Karpas-422 (cell line): Measurements from ENCODE around the gene PPIA. TPM values are rescaled to one million over a fixed set of nuclear protein-coding genes. Genes with fewer than 3 reads are reported as not detected.

Experiments used
- DNase-seq: peaks from one replicate; pipeline ENCODE4 v3.0.0-alpha.2; 2015
- H2AFZ ChIP-seq: fragments of 200-600 bp; sonication (generic); 2 replicates; pipeline ENCODE4 v1.6.1; 2014; ENCODE audit warnings: antibody characterized with exemption, low read length, mixed read lengths
- H3K27ac ChIP-seq: fragments of 200-600 bp; sonication (generic); 2 replicates; pipeline ENCODE4 v1.5.1; 2014; ENCODE audit warnings: mild to moderate bottlenecking, low read length, moderate library complexity
- H3K27me3 ChIP-seq: fragments of 200-600 bp; sonication (generic); 2 replicates; pipeline ENCODE4 v1.6.1; 2014; ENCODE audit warnings: low read length, mixed read lengths
- H3K36me3 ChIP-seq: fragments of 200-600 bp; sonication (generic); 2 replicates; pipeline ENCODE4 v1.6.1; 2014; ENCODE audit warnings: low read length, mixed read lengths; ENCODE audit not compliant: insufficient read depth
- H3K4me1 ChIP-seq: fragments of 200-600 bp; sonication (generic); 2 replicates; pipeline ENCODE4 v1.6.1; 2014; ENCODE audit warnings: mild to moderate bottlenecking, low read length, mixed read lengths
- H3K4me2 ChIP-seq: fragments of 200-600 bp; sonication (generic); 2 replicates; pipeline ENCODE4 v1.6.1; 2014; ENCODE audit warnings: low read length, low read depth, mild to moderate bottlenecking; ENCODE audit not compliant: poor library complexity, severe bottlenecking
- H3K4me3 ChIP-seq: fragments of 200-600 bp; sonication (generic); 2 replicates; pipeline ENCODE4 v1.5.1; 2014; ENCODE audit warnings: mild to moderate bottlenecking, antibody characterized with exemption, low read length, mixed read lengths
- H3K79me2 ChIP-seq: fragments of 200-600 bp; sonication (generic); 2 replicates; pipeline ENCODE4 v1.6.1; 2014; ENCODE audit warnings: mild to moderate bottlenecking, low read length, mixed read lengths
- H3K9ac ChIP-seq: fragments of 200-600 bp; sonication (generic); 2 replicates; pipeline ENCODE4 v1.6.0; 2014; ENCODE audit warnings: low read length
- H3K9me2 ChIP-seq: fragments of 200-600 bp; sonication (generic), shearing (Covaris generic); replicated peaks from 2 replicates; pipeline ENCODE4 v1.6.0; 2014; ENCODE audit warnings: mild to moderate bottlenecking, low read length, moderate library complexity; ENCODE audit not compliant: insufficient read depth
- H3K9me3 ChIP-seq: fragments of 300-700, 200-600 bp; sonication (generic); 2 replicates; pipeline ENCODE4 v1.6.1; 2014; ENCODE audit warnings: low read length, mixed read lengths
- H4K20me1 ChIP-seq: fragments of 200-600 bp; sonication (generic); 2 replicates; pipeline ENCODE4 v1.6.1; 2014; ENCODE audit warnings: mild to moderate bottlenecking, antibody characterized with exemption, low read length, low read depth; ENCODE audit not compliant: insufficient read depth
- total RNA-seq: library from RNA; depleted of rRNA; stranded (reverse); fragments of >200 nt; shearing (Covaris generic); gene quantifications from 2 replicates; pipeline ENCODE4 v1.2.3, GENCODE V29; 2014; ENCODE audit warnings: low replicate concordance

Gene PPIA
- total RNA-seq, 1 experiment from 2014 or later = 3,564 TPM

DNA sequence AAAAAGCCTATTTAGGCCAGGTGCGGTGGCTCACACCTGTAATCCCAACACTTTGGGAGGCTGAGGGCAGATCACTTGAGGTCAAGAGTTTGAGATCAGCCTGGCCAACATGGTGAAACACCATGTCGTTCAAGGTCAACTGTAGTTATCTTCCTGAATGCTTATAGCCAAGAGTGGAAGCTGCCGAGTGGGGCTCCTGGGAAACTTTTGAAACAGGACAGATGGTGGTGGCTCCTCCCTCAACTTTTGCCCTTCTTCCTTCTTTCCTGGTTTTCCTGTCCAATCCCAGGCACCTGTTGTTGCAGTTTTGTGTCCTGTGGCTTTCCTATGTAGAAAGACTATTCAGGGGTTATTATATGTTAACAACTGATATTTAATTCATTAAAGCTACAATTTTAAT lies 8.7 kb upstream of the PPIA start:
- Histone ChIP-seq H3K4me1 (no peaks in the 10 kb centered on the region), H2AFZ (no peak overlapping the region), H3K27ac (no peak overlapping the region), H3K4me2 (no peak overlapping the region), H3K4me3 (no peak overlapping the region), H3K9me2 (no peaks in the 10 kb centered on the region), H3K27me3 (no peaks in the 10 kb centered on the region), H4K20me1 (no peaks in the 10 kb centered on the region), H3K9ac (no peak overlapping the region), H3K36me3 (no peaks in the 10 kb centered on the region), H3K9me3 (peaks cover 4% of the 10 kb centered on the region; the same call in 1 of the 2 replicates), H3K79me2 (no peaks in the 10 kb centered on the region)
- no peak for DNase-seq

DNA sequence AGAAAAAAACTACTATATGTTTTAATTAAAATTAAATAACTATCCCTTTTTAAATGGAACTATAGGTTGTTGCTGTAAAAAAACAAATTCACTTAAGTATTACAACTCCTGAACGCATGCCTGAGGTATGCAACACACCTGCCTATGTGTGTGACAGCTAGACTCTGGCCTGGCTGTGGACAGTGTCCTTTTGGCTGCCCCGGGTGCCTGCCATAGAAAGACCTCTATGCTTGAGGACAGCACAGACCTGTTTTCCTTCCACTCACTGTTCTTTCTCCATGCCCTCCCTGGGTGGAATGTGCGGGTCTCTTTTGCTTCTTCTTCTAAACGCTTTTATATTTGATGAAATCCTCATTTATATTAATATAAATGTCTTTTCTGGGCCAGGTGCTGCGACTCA lies 6.5 kb upstream of the PPIA start:
- H3K27me3 ChIP-seq = no peaks in the 10 kb centered on the region
- no peaks in the 10 kb centered on the region for H3K9me3 ChIP-seq
- no peaks in the 10 kb centered on the region for H4K20me1 ChIP-seq
- no peak overlapping the region for H3K27ac ChIP-seq
- no peak overlapping the region for H3K4me3 ChIP-seq
- no peaks in the 10 kb centered on the region for H3K9me2 ChIP-seq
- no peak overlapping the region for H2AFZ ChIP-seq
- H3K9ac ChIP-seq = no peak overlapping the region
- H3K4me2 ChIP-seq = no peak overlapping the region
- 0 out of 2 replicates have a peak, but pooled peaks cover 3% of the 10 kb centered on the region for H3K79me2 ChIP-seq
- DNase-seq = no peak
- H3K4me1 ChIP-seq = no peaks in the 10 kb centered on the region
- H3K36me3 ChIP-seq = no peaks in the 10 kb centered on the region

DNA sequence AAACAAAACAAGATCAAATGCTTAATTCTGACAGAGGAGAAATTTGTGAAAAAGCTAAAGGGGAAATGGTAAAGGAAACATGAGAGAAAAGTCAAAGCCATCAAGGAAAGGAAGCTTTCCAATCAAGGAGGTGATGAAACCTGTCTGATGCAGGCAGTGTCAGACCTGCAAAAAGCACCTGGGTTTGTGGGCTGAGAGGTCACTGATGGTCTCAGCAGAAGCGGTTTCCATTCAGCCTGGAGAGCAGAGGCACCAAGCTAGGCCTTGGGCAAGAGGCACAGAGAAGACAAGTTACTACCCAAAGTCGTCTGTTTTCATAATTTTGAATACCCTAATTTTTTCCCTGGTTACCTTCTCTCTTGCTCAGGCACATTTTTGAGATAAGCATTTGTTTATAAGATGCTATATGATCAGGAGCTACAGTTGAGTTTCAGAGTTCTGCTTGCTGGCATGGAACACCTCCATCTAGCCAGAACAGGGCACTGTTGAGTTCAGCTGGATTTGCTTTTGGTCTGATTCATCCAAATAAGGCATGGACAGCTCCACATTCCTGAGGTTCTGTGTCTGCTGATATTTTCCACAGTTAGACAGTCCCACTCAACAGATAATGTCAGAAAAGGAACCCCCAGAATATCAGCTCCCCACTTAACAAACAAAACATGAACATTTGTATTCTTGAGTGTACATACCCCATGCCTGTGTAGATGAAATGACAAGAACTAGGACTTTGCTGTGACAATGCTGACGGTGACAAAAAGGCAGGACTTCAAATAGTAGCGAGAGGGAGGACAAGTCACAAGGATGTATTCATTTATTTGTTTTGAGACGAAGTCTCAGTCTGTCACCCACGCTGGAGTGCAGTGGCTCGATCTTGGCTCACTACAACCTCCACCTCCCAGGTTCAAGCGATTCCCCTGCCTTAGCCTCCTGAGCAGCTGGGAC lies 4.9 kb upstream of the PPIA start:
- no peak overlapping the region for H3K4me3 ChIP-seq
- H2AFZ ChIP-seq = no peak overlapping the region
- H3K27me3 ChIP-seq = no peaks in the 10 kb centered on the region
- H3K79me2 ChIP-seq = peaks cover 14% of the 10 kb centered on the region
- H3K9ac ChIP-seq = no peak overlapping the region
- H3K4me1 ChIP-seq = peaks cover 6% of the 10 kb centered on the region
- no peak overlapping the region for H3K4me2 ChIP-seq
- no peaks in the 10 kb centered on the region for H3K9me2 ChIP-seq
- no peaks in the 10 kb centered on the region for H4K20me1 ChIP-seq
- no peaks in the 10 kb centered on the region for H3K9me3 ChIP-seq
- DNase-seq = no peak
- H3K27ac ChIP-seq = no peak overlapping the region
- H3K36me3 ChIP-seq = no peaks in the 10 kb centered on the region

DNA sequence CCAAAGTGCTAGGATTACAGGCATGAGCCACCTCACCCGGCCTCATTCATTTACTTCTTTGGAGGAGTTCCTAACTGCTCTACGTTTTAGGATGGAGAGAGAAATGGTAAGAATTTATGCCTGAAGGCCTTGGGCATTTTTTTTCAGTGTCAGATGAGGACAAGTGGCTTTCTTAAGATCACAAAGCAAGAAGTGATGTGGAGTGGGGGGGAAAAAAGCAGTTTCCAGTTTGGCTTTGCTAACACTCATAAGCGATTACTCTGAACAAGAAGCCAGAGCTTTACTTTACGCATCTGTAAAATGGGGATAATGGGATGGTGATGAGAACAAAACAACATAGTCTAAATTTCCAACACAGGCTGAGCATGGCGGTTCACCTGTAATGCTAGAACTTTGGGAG lies 2.6 kb upstream of the PPIA start:
- DNase-seq = no peak

DNA sequence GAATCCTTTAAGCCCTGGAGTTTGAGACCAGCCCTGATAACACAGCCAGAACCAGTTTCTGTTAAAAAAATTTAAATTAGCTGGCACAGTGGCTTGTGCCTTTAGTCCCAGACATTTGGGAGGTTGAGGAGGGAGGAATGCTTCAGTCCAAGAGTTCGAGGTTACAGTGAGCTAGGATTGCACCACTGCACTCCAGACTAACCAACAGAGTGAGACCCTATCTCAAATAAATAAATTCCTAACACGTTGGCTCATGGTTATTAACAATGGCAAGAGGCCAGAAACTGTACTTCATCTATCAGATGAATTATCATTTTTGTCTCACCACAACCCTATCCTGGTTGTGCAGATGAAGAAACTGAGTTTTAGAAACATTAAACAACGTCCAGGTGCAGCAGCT lies 2.1 kb upstream of the PPIA start:
- no peak for DNase-seq
- Histone ChIP-seq H3K9me2 (no peaks in the 10 kb centered on the region), H3K27ac (no peak overlapping the region), H3K4me1 (peaks cover 22% of the 10 kb centered on the region), H2AFZ (no peak overlapping the region), H3K4me2 (no peak overlapping the region), H4K20me1 (peaks cover 22% of the 10 kb centered on the region), H3K4me3 (no peak overlapping the region), H3K79me2 (peaks cover 40% of the 10 kb centered on the region), H3K9me3 (no peaks in the 10 kb centered on the region), H3K27me3 (no peaks in the 10 kb centered on the region), H3K9ac (no peak overlapping the region), H3K36me3 (peaks cover 18% of the 10 kb centered on the region)

More for the DNA sequence above, 2.6 kb upstream of the PPIA start:
- no peaks in the 10 kb centered on the region for H3K9me3 ChIP-seq
- peaks cover 22% of the 10 kb centered on the region for H3K4me1 ChIP-seq
- H3K27ac ChIP-seq = no peak overlapping the region
- no peaks in the 10 kb centered on the region for H3K9me2 ChIP-seq
- H3K79me2 ChIP-seq = peaks cover 38% of the 10 kb centered on the region
- no peak overlapping the region for H2AFZ ChIP-seq
- no peak overlapping the region for H3K9ac ChIP-seq
- H3K36me3 ChIP-seq = peaks cover 15% of the 10 kb centered on the region
- H4K20me1 ChIP-seq = peaks cover 20% of the 10 kb centered on the region
- no peaks in the 10 kb centered on the region for H3K27me3 ChIP-seq
- H3K4me3 ChIP-seq = no peak overlapping the region
- H3K4me2 ChIP-seq = no peak overlapping the region

DNA sequence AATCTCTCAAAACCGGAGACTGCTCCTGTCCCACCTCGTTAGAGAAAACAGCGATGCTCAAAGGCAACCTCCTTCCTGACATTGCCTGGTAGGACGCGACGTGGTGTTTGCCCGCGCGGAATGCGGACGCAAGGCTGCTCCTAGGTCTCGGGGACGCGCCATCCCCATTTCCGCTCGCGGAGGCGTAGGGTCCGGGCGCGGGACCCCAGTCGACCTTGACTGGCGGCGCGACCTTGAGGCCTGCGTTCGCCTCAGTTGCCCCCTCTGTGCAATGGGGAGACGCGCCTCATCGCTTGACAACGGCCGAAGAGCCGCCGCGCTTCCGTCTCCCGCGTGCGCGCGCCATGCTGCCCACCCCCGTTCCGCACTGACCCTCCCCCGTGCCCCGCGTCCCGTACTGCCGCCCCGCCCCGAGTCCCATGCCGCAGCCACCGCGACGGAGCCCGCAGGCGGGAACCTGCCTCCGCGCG lies 412 bp upstream of the PPIA start:
- no peak for DNase-seq

DNA sequence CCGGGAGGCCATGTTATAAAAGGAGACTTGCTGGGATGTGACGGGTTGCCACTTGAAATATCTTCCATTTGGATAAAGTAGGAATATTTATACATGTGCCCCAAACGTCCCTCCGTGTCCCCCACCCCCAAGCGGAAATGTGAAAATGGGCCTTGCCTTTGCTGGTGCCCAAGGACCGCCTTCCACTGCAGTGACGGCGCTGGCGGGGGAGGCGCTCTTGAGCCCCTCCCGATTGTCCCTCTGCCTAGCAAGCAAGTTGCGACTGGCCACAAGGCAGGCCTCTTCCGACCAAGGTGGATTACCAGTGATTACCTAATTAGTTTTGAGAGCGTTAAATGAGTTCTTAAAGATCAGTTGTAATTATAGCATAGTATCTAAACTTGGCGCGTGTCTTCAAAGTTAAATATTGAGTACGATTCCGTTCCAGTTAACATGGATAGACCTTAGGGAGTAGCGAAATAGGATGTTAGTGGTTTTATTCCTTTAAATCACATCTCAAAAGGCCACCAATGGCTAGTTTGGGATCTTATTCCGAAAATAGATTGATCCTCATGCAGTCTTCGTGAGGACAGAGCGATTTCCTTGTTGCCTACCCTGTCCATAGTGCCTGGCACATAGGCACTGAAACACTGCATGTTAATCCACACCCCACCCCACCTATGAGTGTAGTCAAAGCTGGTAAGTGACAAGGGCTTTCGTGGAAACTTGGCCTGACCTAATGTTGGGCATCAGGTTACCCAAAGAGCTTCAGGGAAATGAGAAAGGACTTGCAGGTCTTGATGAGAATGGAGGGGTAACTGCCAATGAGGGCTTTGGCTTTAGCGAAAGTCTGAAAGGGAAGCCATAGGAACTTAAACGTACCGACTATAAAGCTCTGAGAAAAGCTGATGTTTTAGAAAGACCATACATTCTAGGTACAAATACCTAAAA lies 1.1 kb downstream of the PPIA start:
- Histone ChIP-seq H3K9ac (peak overlapping the region; percentile 87), H3K4me2 (peak overlapping the region; percentile 98), H3K27ac (peak overlapping the region; percentile 90), H3K9me2 (no peaks in the 10 kb centered on the region), H4K20me1 (peaks cover 41% of the 10 kb centered on the region), H3K4me3 (peak overlapping the region; percentile 79), H3K27me3 (no peaks in the 10 kb centered on the region), H2AFZ (no peak overlapping the region), H3K4me1 (peaks cover 22% of the 10 kb centered on the region), H3K79me2 (peaks cover 46% of the 10 kb centered on the region), H3K9me3 (no peaks in the 10 kb centered on the region), H3K36me3 (peaks cover 43% of the 10 kb centered on the region)
- peak; percentile 92 for DNase-seq

More for the DNA sequence above, 412 bp upstream of the PPIA start:
- H3K4me3 ChIP-seq = peak overlapping the region; percentile 79
- H3K36me3 ChIP-seq = peaks cover 32% of the 10 kb centered on the region
- H3K9ac ChIP-seq = peak overlapping the region; percentile 87
- H3K27me3 ChIP-seq = no peaks in the 10 kb centered on the region
- H2AFZ ChIP-seq = peak overlapping the region; percentile 63; the same call in 1 of the 2 replicates
- H3K79me2 ChIP-seq = peaks cover 46% of the 10 kb centered on the region
- peaks cover 35% of the 10 kb centered on the region for H4K20me1 ChIP-seq
- peak overlapping the region; percentile 90 for H3K27ac ChIP-seq
- H3K4me2 ChIP-seq = peak overlapping the region; percentile 98
- no peaks in the 10 kb centered on the region for H3K9me3 ChIP-seq
- H3K4me1 ChIP-seq = peaks cover 22% of the 10 kb centered on the region
- no peaks in the 10 kb centered on the region for H3K9me2 ChIP-seq
